ENCODE results near the gene MUCL3. TPM values are rescaled to one million over a fixed set of nuclear protein-coding genes. Genes with fewer than 3 reads are reported as not detected.

MUCL3 gene
- total and polyA plus RNA-seq, 2 donors (not counting 1 experiment from before 2014, with no cell fraction given), result not detected

- Histone ChIP-seq H3K4me2 (replicated peaks; ENCODE audit: low read depth, low read length, poor library complexity, severe bottlenecking) (peak overlapping the region; percentile 29), H3K27ac (ENCODE audit: low read length in 2 of 2) (no peak overlapping the region), H3K27me3 (replicated peaks in 1 of 4; ENCODE audit: control extremely low read depth in 1 of 4, control insufficient read depth in 3 of 4, insufficient read depth in 4 of 4, low read length in 3 of 4) (no peaks in the 10 kb centered on the region), H3K79me2 (ENCODE audit: control insufficient read depth, insufficient read depth, low read length) (no peaks in the 10 kb centered on the region), H3K9ac (ENCODE audit: low read length) (no peak overlapping the region), H2AFZ (ENCODE audit: insufficient read depth, low read depth, low read length, poor library complexity, severe bottlenecking) (peak overlapping the region; percentile 52), H3K4me1 (ENCODE audit: control insufficient read depth in 2 of 2, insufficient read depth in 2 of 2, low read length in 2 of 2) (no peaks in the 10 kb centered on the region), H4K20me1 (ENCODE audit: control insufficient read depth, insufficient read depth, low read length, poor library complexity, severe bottlenecking) (no peaks in the 10 kb centered on the region), H3K9me3 (ENCODE audit: control extremely low read depth in 1 of 3, control insufficient read depth in 2 of 3, insufficient read depth in 1 of 3, low read length in 2 of 3) (peaks cover 0 to 5% (median 0%) of the 10 kb centered on the region in 3 donors), H3K4me3 (ENCODE audit: control extremely low read depth in 1 of 5, extremely low read depth in 1 of 5, insufficient read depth in 1 of 5, low read depth in 2 of 5, low read length in 4 of 5) (no peak overlapping the region), H3K36me3 (replicated peaks in 1 of 2; ENCODE audit: control extremely low read depth in 1 of 2, control insufficient read depth in 1 of 2, extremely low read depth in 1 of 2, insufficient read depth in 2 of 2, low read length in 1 of 2) (no peaks in the 10 kb centered on the region)
- H3K27ac Mint-ChIP-seq, result no peak overlapping the region
- H3K9me3 Mint-ChIP-seq (ENCODE audit: insufficient read depth), result no peaks in the 10 kb centered on the region
- H3K4me1 Mint-ChIP-seq, result peaks cover 7% of the 10 kb centered on the region
- 48% methylated on average over 7 of the region's 8 CpGs for WGBS (ENCODE audit: insufficient coverage)
- ChIA-PET CTCF (no interaction called here), POLR2A (no interaction called here)
- peak overlapping the region; percentile 37 for H3K4me3 Mint-ChIP-seq
- DNase-seq, result peak; percentile 26
- no peak for ATAC-seq (ENCODE audit: low read depth)
- H3K27me3 Mint-ChIP-seq, result peaks cover 12% of the 10 kb centered on the region
- intact Hi-C loops (cut with micrococcal nuclease), result no loop called here
- TF ChIP-seq EZH2 (IDR thresholded peaks at IDR 0.05; ENCODE audit: borderline replicate concordance, insufficient read depth, low read depth, low read length, poor library complexity, severe bottlenecking), result no peak
- no peak for TF ChIP-seq CTCF (IDR thresholded peaks at IDR 0.05)
Measured at GRCh38 chr6:30990422-30991086, 49.8 kb downstream of the MUCL3 start.

- POLR2A ChIA-PET, result interaction anchor here (0.6 kb wide), 1 partner anchor 54 kb away, joined by 5 read pairs; no protein-coding TSS in a partner anchor
- H2AFZ ChIP-seq (ENCODE audit: insufficient read depth, low read depth, low read length, poor library complexity, severe bottlenecking), result no peak overlapping the region
- peaks cover 0 to 5% (median 0%) of the 10 kb centered on the region in 3 donors for H3K9me3 ChIP-seq (ENCODE audit: control extremely low read depth in 1 of 3, control insufficient read depth in 2 of 3, insufficient read depth in 1 of 3, low read length in 2 of 3)
- H3K27ac ChIP-seq (ENCODE audit: low read length in 2 of 2), result no peak overlapping the region
- CTCF ChIA-PET, result no interaction called here
- no peaks in the 10 kb centered on the region for H3K4me1 ChIP-seq (ENCODE audit: control insufficient read depth in 2 of 2, insufficient read depth in 2 of 2, low read length in 2 of 2)
- intact Hi-C loops (cut with micrococcal nuclease), result no loop called here
- Mint-ChIP-seq H3K27me3 (peaks cover 8% of the 10 kb centered on the region), H3K27ac (no peak overlapping the region), H3K4me3 (no peak overlapping the region), H3K9me3 (ENCODE audit: insufficient read depth) (no peaks in the 10 kb centered on the region), H3K4me1 (peaks cover 7% of the 10 kb centered on the region)
- DNase-seq (no peak), ATAC-seq (ENCODE audit: low read depth) (no peak)
- TF ChIP-seq EZH2 (IDR thresholded peaks at IDR 0.05; ENCODE audit: borderline replicate concordance, insufficient read depth, low read depth, low read length, poor library complexity, severe bottlenecking) (no peak), CTCF (IDR thresholded peaks at IDR 0.05) (no peak)
- H3K4me3 ChIP-seq (ENCODE audit: control extremely low read depth in 1 of 5, extremely low read depth in 1 of 5, insufficient read depth in 1 of 5, low read depth in 2 of 5, low read length in 4 of 5), result no peak overlapping the region
- no peak overlapping the region for H3K4me2 ChIP-seq (replicated peaks; ENCODE audit: low read depth, low read length, poor library complexity, severe bottlenecking)
- no peaks in the 10 kb centered on the region for H3K27me3 ChIP-seq (replicated peaks in 1 of 4; ENCODE audit: control extremely low read depth in 1 of 4, control insufficient read depth in 3 of 4, insufficient read depth in 4 of 4, low read length in 3 of 4)
- no peaks in the 10 kb centered on the region for H3K79me2 ChIP-seq (ENCODE audit: control insufficient read depth, insufficient read depth, low read length)
- no peaks in the 10 kb centered on the region for H3K36me3 ChIP-seq (replicated peaks in 1 of 2; ENCODE audit: control extremely low read depth in 1 of 2, control insufficient read depth in 1 of 2, extremely low read depth in 1 of 2, insufficient read depth in 2 of 2, low read length in 1 of 2)
- 90% methylated on average over 2 of the region's 2 CpGs for WGBS (ENCODE audit: insufficient coverage)
- H4K20me1 ChIP-seq (ENCODE audit: control insufficient read depth, insufficient read depth, low read length, poor library complexity, severe bottlenecking), result no peaks in the 10 kb centered on the region
- no peak overlapping the region for H3K9ac ChIP-seq (ENCODE audit: low read length)
Measured at GRCh38 chr6:30991891-30992290, 51.1 kb downstream of the MUCL3 start.
